SH-SY5Y (cell line): ENCODE data around the gene FARP2.

Source experiments
- GATA2 ChIP-seq: IDR thresholded peaks from 2 replicates; pipeline ENCODE4 v1.6.1; 2011; ENCODE audit warnings: mild to moderate bottlenecking, low read depth, low read length
- GATA3 ChIP-seq: IDR thresholded peaks from 2 replicates; pipeline ENCODE4 v1.6.1; 2011; ENCODE audit warnings: low read depth, mild to moderate bottlenecking, low read length, moderate library complexity

- TF ChIP-seq GATA2 = no peak
- no peak for TF ChIP-seq GATA3
These were observed 8.7 kb downstream of the FARP2 start for GRCh38 chr2:241364781-241365180.
